HepG2 (cell line): ENCODE data around the gene RASD2. TPM values are rescaled to one million over a fixed set of nuclear protein-coding genes. Genes with fewer than 3 reads are reported as not detected.
"Not testable (repeated sequence)": the region's sequence is repeated elsewhere in the genome, so short reads cannot be mapped to it uniquely, and the experiment has no call there.

Experiments used
- ATAC-seq: fragments of 200-7000 bp; cut with Tn5 transposase; 3 replicates; pipeline ENCODE4 v1.9.1; 2020; ENCODE audit warnings: mild to moderate bottlenecking, moderate library complexity
- BruUV-seq: library from RNA; stranded (reverse); fragments of 400-500 nt; replicated peaks from 2 replicates; lab custom pipeline; 2021; lab: Mats Ljungman, UMichigan
- CTCF ChIA-PET: fragments of 300-600 bp; formaldehyde crosslinking; extraction: SDS; loops from one replicate; lab custom pipeline; 2021; ENCODE audit warnings: low total read pairs, inconsistent platforms, low intra/inter-chr PET ratio; lab: Yijun Ruan, JAX
- POLR2A ChIA-PET: fragments of 350-600 bp; sonication (Branson Sonifier 250); formaldehyde crosslinking; loops from one replicate; lab custom pipeline; 2020; ENCODE audit warnings: antibody characterized with exemption, inconsistent platforms; lab: Yijun Ruan, JAX
- DNase-seq: peaks from one replicate; pipeline ENCODE4 v3.0.0-alpha.2; 2015; ENCODE audit warnings: low spot score
- FAIRE-seq: peaks from 3 replicates; lab custom pipeline; 2011; peaks lifted over from hg19 to GRCh38; lab: Jason Lieb, UNC
- H2AFZ ChIP-seq: one replicate; pipeline ENCODE4 v1.6.1; 2011; ENCODE audit warnings: low read length, inconsistent platforms
- H3K27ac ChIP-seq: fragments of 300-600 bp; 3 replicates; pipeline ENCODE4 v1.8.0; 2011; ENCODE audit warnings: mixed run types, mild to moderate bottlenecking, mixed read lengths, low read length, inconsistent platforms; ENCODE audit not compliant: insufficient read depth; ENCODE audit errors: extremely low read length
- H3K27me3 ChIP-seq, 2 experiments: fragments of 200-600 bp in 1 of 2; 2 replicates in 1 of 2; 3 replicates in 1 of 2; pipeline versions ENCODE4 v1.6.0 to v1.8.0; 2011; ENCODE audit warnings: low read length in 2 of 2, mild to moderate bottlenecking in 2 of 2, moderate library complexity in 2 of 2, inconsistent platforms in 1 of 2; ENCODE audit not compliant: insufficient read depth in 2 of 2, control insufficient read depth in 1 of 2
- H3K36me3 ChIP-seq, 2 experiments: fragments of 200-600 bp in 1 of 2; replicated peaks in 1 of 2; 2 replicates in 1 of 2; 3 replicates in 1 of 2; pipeline versions ENCODE4 v1.5.1 to v1.8.0; 2011; ENCODE audit warnings: low read length in 2 of 2, inconsistent platforms in 1 of 2; ENCODE audit not compliant: insufficient read depth in 2 of 2, control insufficient read depth in 1 of 2
- H3K4me1 ChIP-seq: 2 replicates; pipeline ENCODE4 v1.5.1; 2012; ENCODE audit warnings: low read length, inconsistent platforms; ENCODE audit not compliant: insufficient read depth
- H3K4me2 ChIP-seq: 2 replicates; pipeline ENCODE4 v1.6.0; 2011; ENCODE audit warnings: low read depth, low read length, inconsistent platforms
- H3K4me3 ChIP-seq, 3 experiments: fragments of 200-600 bp in 1 of 3; sonication (generic), shearing (Covaris generic) in 1 of 3; replicated peaks in 1 of 3; 2 replicates each; pipeline ENCODE4 v1.5.1; 2011 to 2016; ENCODE audit warnings: low read length in 3 of 3, inconsistent platforms in 2 of 3, low read depth in 2 of 3, mild to moderate bottlenecking in 2 of 3, control low read depth in 1 of 3, mixed read lengths in 1 of 3; ENCODE audit not compliant: insufficient read depth in 1 of 3
- H3K79me2 ChIP-seq: one replicate; pipeline ENCODE4 v1.6.1; 2011; ENCODE audit warnings: low read length, inconsistent platforms; ENCODE audit not compliant: insufficient read depth
- H3K9ac ChIP-seq: 2 replicates; pipeline ENCODE4 v1.6.0; 2011; ENCODE audit warnings: mild to moderate bottlenecking, low read depth, low read length, inconsistent platforms; ENCODE audit not compliant: insufficient read depth
- H3K9me3 ChIP-seq: 2 replicates; pipeline ENCODE4 v1.5.1; 2012; ENCODE audit warnings: mild to moderate bottlenecking, low read length
- H4K20me1 ChIP-seq: 2 replicates; pipeline ENCODE4 v1.6.0; 2011; ENCODE audit warnings: inconsistent platforms, mild to moderate bottlenecking, low read length, moderate library complexity; ENCODE audit not compliant: insufficient read depth
- GABPA ChIP-seq, 2 experiments: IDR thresholded peaks; 2 replicates each; pipeline ENCODE4 v1.6.1; 2011 to 2016; ENCODE audit warnings: low read depth in 2 of 2, low read length in 1 of 2, missing biosample characterization in 1 of 2, missing genetic modification characterization in 1 of 2
- GABPB1 ChIP-seq: IDR thresholded peaks from 2 replicates; pipeline ENCODE4 v1.6.1; 2016; ENCODE audit warnings: mild to moderate bottlenecking, missing genetic modification reagents, moderate library complexity, missing compliant biosample characterization
- NR2C2 ChIP-seq: sonication (generic); formaldehyde crosslinking; IDR thresholded peaks from 2 replicates; pipeline ENCODE4 v1.4.0; 2020; ENCODE audit warnings: missing genetic modification reagents, mild to moderate bottlenecking, moderate library complexity, borderline replicate concordance
- TGIF2 ChIP-seq: IDR thresholded peaks from 2 replicates; pipeline ENCODE4 v1.6.1; 2016; ENCODE audit warnings: control low read depth, missing compliant biosample characterization
- ZNF263 ChIP-seq: sonication (generic); formaldehyde crosslinking; IDR thresholded peaks from 2 replicates; pipeline ENCODE4 v1.4.0; 2020; ENCODE audit warnings: missing genetic modification reagents
- WGBS: methylation state at CpG from one replicate; pipeline ENCODE4 v1.1.6; 2017; ENCODE audit warnings: low lambda C conversion rate; 5-methylcytosine and 5-hydroxymethylcytosine counted together
- in situ Hi-C: cut with HindIII; loops from 2 replicates; pipeline ENCODE4 v1.10.0; 2017; ENCODE audit warnings: low pct_unique_long_range_greater_than_20kb; ENCODE audit not compliant: extremely low pct_ligation_motif_present
- intact Hi-C: fragments of 100-400 bp; cut with micrococcal nuclease; formaldehyde crosslinking; loops from one replicate; pipeline ENCODE4 v1.10.0; 2022; ENCODE audit not compliant: unreplicated experiment
- polyA plus RNA-seq, 8 experiments: library from polyadenylated mRNA; depleted of rRNA in 3 of 8; stranded (reverse) in 7 of 8; unstranded in 1 of 8; fragments of >200 nt; fragmentation: Illumina TruSeq in 4 of 8; extraction: Trizol in 4 of 8; gene quantifications; 2 replicates each; pipeline versions ENCODE4 v1.2.1 to v1.2.3, GENCODE V29; 2011 to 2016; ENCODE audit warnings: low read depth in 4 of 8, missing spikeins in 1 of 8, mixed read lengths in 1 of 8; ENCODE audit not compliant: insufficient read depth in 1 of 8
- total RNA-seq, 5 experiments: library from RNA; depleted of rRNA; stranded (reverse); fragments of >200 nt; fragmentation: Illumina TruSeq; extraction: Trizol; gene quantifications; 2 replicates each; pipeline ENCODE4 v1.2.3, GENCODE V29; 2016; ENCODE audit warnings: low read depth in 1 of 5

Gene RASD2
- total and polyA plus RNA-seq, 2 of the 13 experiments (the other 11 are each of a cell fraction or from before 2014, with no cell fraction given), result not detected

- ATAC-seq, H3K4me2 ChIP-seq, H4K20me1 ChIP-seq, FAIRE-seq, H3K27ac ChIP-seq, in situ Hi-C loops, BruUV-seq, H3K9ac ChIP-seq, H3K36me3 ChIP-seq, intact Hi-C loops, H3K4me1 ChIP-seq, H3K4me3 ChIP-seq, H3K79me2 ChIP-seq, POLR2A ChIA-PET, H3K9me3 ChIP-seq, CTCF ChIA-PET, DNase-seq, H2AFZ ChIP-seq: not testable (repeated sequence)
- peaks cover 2 to 20% of the 10 kb centered on the region in 2 experiments; a peak in 3 of 5 replicates for H3K27me3 ChIP-seq
- 36% methylated on average over 11 of the region's 24 CpGs for WGBS
- TF ChIP-seq GABPA (IDR thresholded peaks at IDR 0.05; ENCODE audit: low read depth, low read length) (peak; percentile 67), GABPA (CRISPR knock-in tag; IDR thresholded peaks at IDR 0.05; ENCODE audit: low read depth) (peak; percentile 67), NR2C2 (CRISPR knock-in tag) (peak; percentile 96), ZNF263 (peak; percentile 73), GABPB1 (peak; percentile 50; the same call in 1 of the 2 replicates)
These were observed 49.3 kb upstream of the RASD2 start for GRCh38 chr22:35491061-35491907.

GRCh38 chr22:35491908-35492380 lies 48.7 kb upstream of the RASD2 start:
- H2AFZ ChIP-seq, result no peak overlapping the region
- H4K20me1 ChIP-seq, result no peaks in the 10 kb centered on the region
- no peak overlapping the region for H3K4me3 ChIP-seq
- H3K9me3 ChIP-seq, result no peaks in the 10 kb centered on the region
- H3K36me3 ChIP-seq, result no peaks in the 10 kb centered on the region
- in situ Hi-C loops (no loop called here), intact Hi-C loops (no loop called here)
- no peaks in the 10 kb centered on the region for H3K79me2 ChIP-seq
- H3K27me3 ChIP-seq, result peaks cover 2 to 22% of the 10 kb centered on the region in 2 experiments; a peak in 3 of 5 replicates
- 100% methylated on average over 2 of the region's 3 CpGs for WGBS
- no peaks in the 10 kb centered on the region for H3K4me1 ChIP-seq
- H3K27ac ChIP-seq, result no peak overlapping the region
- POLR2A ChIA-PET, result no interaction called here
- FAIRE-seq (no peak), DNase-seq (no peak), ATAC-seq (no peak)
- no TSS peak for BruUV-seq
- TF ChIP-seq ZNF263 (peak; percentile 70; the same call in 1 of the 2 replicates), TGIF2 (CRISPR knock-in tag) (no peak), NR2C2 (CRISPR knock-in tag) (peak; percentile 92), GABPB1 (peak; percentile 47; the same call in 1 of the 2 replicates), GABPA (IDR thresholded peaks at IDR 0.05; ENCODE audit: low read depth, low read length) (peak; percentile 37), GABPA (CRISPR knock-in tag; IDR thresholded peaks at IDR 0.05; ENCODE audit: low read depth) (no peak; the same call in 1 of the 2 replicates)
- H3K4me2 ChIP-seq, result no peak overlapping the region
- no peak overlapping the region for H3K9ac ChIP-seq
- CTCF ChIA-PET, result no interaction called here
